ENCODE results near the gene EYS.

Gene EYS

GRCh38 chr6:65707126-65707826 lies at the start of gene EYS:
TSS of gene EYS (minus strand) at chr6:65707226. CDS start at chr6:65495410, 211,816 bp downstream.
- Histone ChIP-seq H3K27me3 (ENCODE audit: control insufficient read depth, insufficient read depth, low read length) (no peaks in the 10 kb centered on the region), H3K9ac (ENCODE audit: low read length) (no peak within 1 kb of the TSS), H3K27ac (ENCODE audit: low read depth, low read length) (no peak within 1 kb of the TSS), H3K4me3 (ENCODE audit: low read depth, low read length) (no peak within 1 kb of the TSS), H3K36me3 (ENCODE audit: control insufficient read depth, insufficient read depth, low read length) (no peaks in the 10 kb centered on the region), H3K9me3 (ENCODE audit: control insufficient read depth, insufficient read depth, low read depth, low read length) (no peaks in the 10 kb centered on the region), H3K4me1 (ENCODE audit: control insufficient read depth, insufficient read depth, low read length) (peaks cover 3% of the 10 kb centered on the region; the same call in 1 of the 2 replicates)

GRCh38 chr6:65746302-65746701 lies 39.3 kb upstream of the EYS start:
- Histone ChIP-seq H3K27me3 (ENCODE audit: control insufficient read depth, insufficient read depth, low read length) (no peaks in the 10 kb centered on the region), H3K4me1 (ENCODE audit: control insufficient read depth, insufficient read depth, low read length) (no peaks in the 10 kb centered on the region), H3K36me3 (ENCODE audit: control insufficient read depth, insufficient read depth, low read length) (no peaks in the 10 kb centered on the region), H3K9me3 (ENCODE audit: control insufficient read depth, insufficient read depth, low read depth, low read length) (no peaks in the 10 kb centered on the region; the same call in 1 of the 2 replicates), H3K9ac (ENCODE audit: low read length) (no peak overlapping the region), H3K4me3 (ENCODE audit: low read depth, low read length) (no peak overlapping the region), H3K27ac (ENCODE audit: low read depth, low read length) (no peak overlapping the region)

GRCh38 chr6:65745614-65746013 lies 38.6 kb upstream of the EYS start:
- Histone ChIP-seq H3K27ac (ENCODE audit: low read depth, low read length) (no peak overlapping the region), H3K9me3 (ENCODE audit: control insufficient read depth, insufficient read depth, low read depth, low read length) (no peaks in the 10 kb centered on the region; the same call in 1 of the 2 replicates), H3K4me3 (ENCODE audit: low read depth, low read length) (no peak overlapping the region), H3K27me3 (ENCODE audit: control insufficient read depth, insufficient read depth, low read length) (no peaks in the 10 kb centered on the region), H3K4me1 (ENCODE audit: control insufficient read depth, insufficient read depth, low read length) (no peaks in the 10 kb centered on the region), H3K36me3 (ENCODE audit: control insufficient read depth, insufficient read depth, low read length) (no peaks in the 10 kb centered on the region), H3K9ac (ENCODE audit: low read length) (no peak overlapping the region)

DNA sequence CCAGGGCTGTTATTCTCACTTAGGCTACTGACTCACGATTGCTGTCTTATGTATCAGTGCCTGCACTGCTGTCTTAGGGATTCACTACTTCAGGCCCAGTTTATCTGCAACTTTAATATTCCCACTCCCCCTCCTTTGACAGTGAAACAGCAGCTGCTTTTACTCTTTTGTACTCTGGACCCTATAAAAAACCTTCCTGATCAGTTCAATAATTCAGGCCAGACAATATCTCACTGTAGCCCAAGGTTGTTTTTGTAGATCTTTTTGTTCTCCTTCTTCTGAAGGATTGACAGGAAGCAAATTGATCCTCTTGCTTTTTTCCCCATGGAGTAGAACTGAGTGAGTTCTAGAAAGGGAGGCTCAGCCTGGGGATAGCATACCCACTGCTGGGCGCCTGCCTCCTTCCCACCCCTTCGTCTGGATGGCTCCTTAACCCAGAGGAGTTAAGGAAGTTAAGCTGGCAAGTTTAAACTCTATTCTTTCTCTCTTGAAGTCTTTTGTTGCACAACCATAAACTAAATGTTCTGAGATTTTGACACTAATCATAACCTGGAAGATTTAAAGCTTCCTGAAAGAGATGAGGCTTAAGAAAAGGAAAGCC lies 22.0 kb upstream of the EYS start:
- Histone ChIP-seq H3K4me1 (ENCODE audit: control insufficient read depth, insufficient read depth, low read length) (no peaks in the 10 kb centered on the region), H3K27ac (ENCODE audit: low read depth, low read length) (no peak overlapping the region), H3K9me3 (ENCODE audit: control insufficient read depth, insufficient read depth, low read depth, low read length) (no peaks in the 10 kb centered on the region), H3K4me3 (ENCODE audit: low read depth, low read length) (no peak overlapping the region), H3K9ac (ENCODE audit: low read length) (no peak overlapping the region), H3K36me3 (ENCODE audit: control insufficient read depth, insufficient read depth, low read length) (no peaks in the 10 kb centered on the region), H3K27me3 (ENCODE audit: control insufficient read depth, insufficient read depth, low read length) (no peaks in the 10 kb centered on the region)

DNA sequence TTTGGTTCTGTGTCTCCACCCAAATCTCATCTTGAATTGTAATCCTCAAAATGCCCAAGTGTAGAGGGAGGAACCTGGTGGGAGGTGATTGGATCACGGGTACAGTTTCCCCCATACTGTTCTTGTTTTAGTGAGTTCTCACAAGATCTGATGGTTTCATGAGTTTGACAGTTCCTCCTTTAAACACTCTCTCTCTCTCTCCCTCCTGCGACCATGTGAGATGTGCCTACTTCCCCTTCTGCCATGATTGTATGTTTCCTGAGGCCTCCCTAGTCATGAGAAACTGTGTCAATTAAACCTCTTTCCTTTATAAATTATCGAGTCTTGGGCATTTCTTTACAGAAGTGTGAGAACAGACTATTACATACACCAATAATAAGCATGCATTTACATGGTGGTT lies 12.1 kb upstream of the EYS start:
- Histone ChIP-seq H3K4me3 (ENCODE audit: low read depth, low read length) (no peak overlapping the region), H3K27me3 (ENCODE audit: control insufficient read depth, insufficient read depth, low read length) (no peaks in the 10 kb centered on the region), H3K27ac (ENCODE audit: low read depth, low read length) (no peak overlapping the region), H3K36me3 (ENCODE audit: control insufficient read depth, insufficient read depth, low read length) (no peaks in the 10 kb centered on the region), H3K9me3 (ENCODE audit: control insufficient read depth, insufficient read depth, low read depth, low read length) (peaks cover 6% of the 10 kb centered on the region), H3K9ac (ENCODE audit: low read length) (no peak overlapping the region), H3K4me1 (ENCODE audit: control insufficient read depth, insufficient read depth, low read length) (no peaks in the 10 kb centered on the region)

DNA sequence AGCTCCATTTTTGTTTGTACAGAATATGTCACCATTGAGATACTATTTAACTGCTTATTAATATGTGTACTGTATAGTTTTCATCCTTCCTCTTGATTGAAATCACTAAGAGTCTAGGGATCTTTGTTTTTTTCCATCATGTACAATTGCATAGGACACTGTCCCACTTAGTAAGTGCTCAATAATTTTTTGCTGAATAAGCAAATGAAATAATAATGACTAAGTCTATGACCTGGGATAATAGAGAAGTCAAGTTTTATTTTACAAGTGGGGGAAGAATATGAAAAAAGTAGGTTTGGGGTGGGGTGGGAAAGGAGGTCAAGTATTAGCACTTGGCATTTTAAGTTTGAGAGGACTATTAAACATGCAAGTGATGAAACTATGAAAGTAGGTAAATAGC lies 4.5 kb upstream of the EYS start:
- Histone ChIP-seq H3K27me3 (ENCODE audit: control insufficient read depth, insufficient read depth, low read length) (no peaks in the 10 kb centered on the region), H3K9me3 (ENCODE audit: control insufficient read depth, insufficient read depth, low read depth, low read length) (no peaks in the 10 kb centered on the region), H3K4me1 (ENCODE audit: control insufficient read depth, insufficient read depth, low read length) (peaks cover 3% of the 10 kb centered on the region; the same call in 1 of the 2 replicates), H3K4me3 (ENCODE audit: low read depth, low read length) (no peak overlapping the region), H3K27ac (ENCODE audit: low read depth, low read length) (no peak overlapping the region), H3K9ac (ENCODE audit: low read length) (no peak overlapping the region), H3K36me3 (ENCODE audit: control insufficient read depth, insufficient read depth, low read length) (no peaks in the 10 kb centered on the region)

DNA sequence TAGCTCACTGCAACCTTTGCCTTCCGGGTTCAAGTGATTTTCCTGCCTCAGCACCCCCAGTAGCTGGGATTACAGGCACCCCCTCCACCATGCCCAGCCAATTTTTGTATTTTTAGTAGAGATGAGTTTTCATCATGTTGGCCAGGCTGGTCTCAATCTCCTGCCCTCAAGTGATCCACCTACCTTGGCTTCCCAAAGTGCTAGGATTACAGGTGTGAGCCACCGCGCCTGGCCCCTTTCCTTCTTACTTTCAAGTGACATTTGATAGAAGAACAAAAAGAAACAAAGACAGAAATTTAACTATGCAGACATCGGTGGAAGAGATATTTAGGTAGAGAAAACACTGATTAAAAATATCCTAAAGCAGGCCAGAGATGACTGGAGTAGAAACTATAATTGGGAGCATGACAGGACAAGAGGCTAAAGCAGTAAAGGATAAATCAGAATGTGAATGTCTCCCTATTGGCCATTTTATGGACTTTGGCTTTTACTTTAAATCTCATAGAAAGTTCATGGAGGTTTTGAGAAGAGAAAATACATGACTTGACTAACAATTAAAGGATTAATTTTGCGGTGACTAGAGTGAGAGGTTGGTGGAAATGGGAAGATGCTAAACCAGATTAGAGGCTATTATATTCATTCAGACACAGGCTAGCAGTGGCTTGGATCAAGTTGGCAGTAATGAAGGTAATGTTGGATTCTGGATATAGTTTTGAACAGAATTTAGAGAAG lies 2.2 kb upstream of the EYS start:
- Histone ChIP-seq H3K9ac (ENCODE audit: low read length) (no peak overlapping the region), H3K9me3 (ENCODE audit: control insufficient read depth, insufficient read depth, low read depth, low read length) (no peaks in the 10 kb centered on the region), H3K4me3 (ENCODE audit: low read depth, low read length) (no peak overlapping the region), H3K4me1 (ENCODE audit: control insufficient read depth, insufficient read depth, low read length) (peaks cover 3% of the 10 kb centered on the region; the same call in 1 of the 2 replicates), H3K36me3 (ENCODE audit: control insufficient read depth, insufficient read depth, low read length) (no peaks in the 10 kb centered on the region), H3K27me3 (ENCODE audit: control insufficient read depth, insufficient read depth, low read length) (no peaks in the 10 kb centered on the region), H3K27ac (ENCODE audit: low read depth, low read length) (no peak overlapping the region)

GRCh38 chr6:65708162-65708561 lies 1.1 kb upstream of the EYS start:
- Histone ChIP-seq H3K9me3 (ENCODE audit: control insufficient read depth, insufficient read depth, low read depth, low read length) (no peaks in the 10 kb centered on the region), H3K9ac (ENCODE audit: low read length) (no peak overlapping the region), H3K4me3 (ENCODE audit: low read depth, low read length) (no peak overlapping the region), H3K27ac (ENCODE audit: low read depth, low read length) (no peak overlapping the region), H3K4me1 (ENCODE audit: control insufficient read depth, insufficient read depth, low read length) (peaks cover 3% of the 10 kb centered on the region; the same call in 1 of the 2 replicates), H3K36me3 (ENCODE audit: control insufficient read depth, insufficient read depth, low read length) (no peaks in the 10 kb centered on the region), H3K27me3 (ENCODE audit: control insufficient read depth, insufficient read depth, low read length) (no peaks in the 10 kb centered on the region)

- H3K27me3 ChIP-seq (ENCODE audit: control insufficient read depth, insufficient read depth, low read length) = no peaks in the 10 kb centered on the region
- peaks cover 3% of the 10 kb centered on the region; the same call in 1 of the 2 replicates for H3K4me1 ChIP-seq (ENCODE audit: control insufficient read depth, insufficient read depth, low read length)
- H3K9ac ChIP-seq (ENCODE audit: low read length) = no peak overlapping the region
- H3K4me3 ChIP-seq (ENCODE audit: low read depth, low read length) = no peak overlapping the region
- H3K36me3 ChIP-seq (ENCODE audit: control insufficient read depth, insufficient read depth, low read length) = no peaks in the 10 kb centered on the region
- H3K27ac ChIP-seq (ENCODE audit: low read depth, low read length) = no peak overlapping the region
- H3K9me3 ChIP-seq (ENCODE audit: control insufficient read depth, insufficient read depth, low read depth, low read length) = no peaks in the 10 kb centered on the region
Measured at GRCh38 chr6:65706436-65706835, 590 bp downstream of the EYS start.

GRCh38 chr6:65701325-65701724 lies 5.7 kb downstream of the EYS start:
- no peaks in the 10 kb centered on the region for H3K27me3 ChIP-seq (ENCODE audit: control insufficient read depth, insufficient read depth, low read length)
- H3K36me3 ChIP-seq (ENCODE audit: control insufficient read depth, insufficient read depth, low read length) = no peaks in the 10 kb centered on the region
- no peaks in the 10 kb centered on the region for H3K9me3 ChIP-seq (ENCODE audit: control insufficient read depth, insufficient read depth, low read depth, low read length)
- H3K4me1 ChIP-seq (ENCODE audit: control insufficient read depth, insufficient read depth, low read length) = no peaks in the 10 kb centered on the region
- H3K9ac ChIP-seq (ENCODE audit: low read length) = no peak overlapping the region
- no peak overlapping the region for H3K4me3 ChIP-seq (ENCODE audit: low read depth, low read length)
- H3K27ac ChIP-seq (ENCODE audit: low read depth, low read length) = no peak overlapping the region

GRCh38 chr6:65700561-65700960 lies 6.5 kb downstream of the EYS start:
- H3K9me3 ChIP-seq (ENCODE audit: control insufficient read depth, insufficient read depth, low read depth, low read length) = no peaks in the 10 kb centered on the region
- H3K27ac ChIP-seq (ENCODE audit: low read depth, low read length) = no peak overlapping the region
- H3K4me3 ChIP-seq (ENCODE audit: low read depth, low read length) = no peak overlapping the region
- no peaks in the 10 kb centered on the region for H3K36me3 ChIP-seq (ENCODE audit: control insufficient read depth, insufficient read depth, low read length)
- no peak overlapping the region for H3K9ac ChIP-seq (ENCODE audit: low read length)
- H3K27me3 ChIP-seq (ENCODE audit: control insufficient read depth, insufficient read depth, low read length) = no peaks in the 10 kb centered on the region
- H3K4me1 ChIP-seq (ENCODE audit: control insufficient read depth, insufficient read depth, low read length) = no peaks in the 10 kb centered on the region
